ENCODE results near the gene GRAMD4. TPM values are rescaled to one million over a fixed set of nuclear protein-coding genes. Genes with fewer than 3 reads are reported as not detected.

GRAMD4 gene
- total RNA-seq, 2 donors from 2014 or later = 33.8 to 42.4 TPM

DNA sequence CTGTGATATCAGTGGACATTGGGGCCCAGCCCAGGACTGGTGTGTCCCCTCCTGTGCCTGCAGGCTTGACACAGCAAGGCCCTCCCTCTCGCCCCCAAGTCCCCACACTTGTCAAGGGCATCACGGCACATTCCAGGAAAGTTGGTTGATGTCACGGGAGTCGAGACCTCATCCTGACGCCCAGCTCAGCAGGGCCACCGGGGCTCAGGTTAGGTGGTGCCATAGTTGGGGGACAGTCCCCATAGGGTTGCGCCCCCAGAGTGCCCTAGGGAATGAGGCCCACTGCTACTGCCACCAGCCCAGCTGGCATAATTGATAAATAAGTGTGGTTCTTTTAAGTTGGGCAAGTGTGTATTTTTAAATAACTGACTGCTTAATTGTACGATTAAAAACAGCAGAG is 28.3 kb upstream of the GRAMD4 start:
- peak overlapping the region; percentile 40 to 67 for H3K27ac Mint-ChIP-seq
- ATAC-seq (no peak), DNase-seq (ENCODE audit: low spot score in 2 of 2) (no peak)
- no peaks in the 10 kb centered on the region for H3K9me3 Mint-ChIP-seq
- H3K36me3 Mint-ChIP-seq = no peaks in the 10 kb centered on the region

DNA sequence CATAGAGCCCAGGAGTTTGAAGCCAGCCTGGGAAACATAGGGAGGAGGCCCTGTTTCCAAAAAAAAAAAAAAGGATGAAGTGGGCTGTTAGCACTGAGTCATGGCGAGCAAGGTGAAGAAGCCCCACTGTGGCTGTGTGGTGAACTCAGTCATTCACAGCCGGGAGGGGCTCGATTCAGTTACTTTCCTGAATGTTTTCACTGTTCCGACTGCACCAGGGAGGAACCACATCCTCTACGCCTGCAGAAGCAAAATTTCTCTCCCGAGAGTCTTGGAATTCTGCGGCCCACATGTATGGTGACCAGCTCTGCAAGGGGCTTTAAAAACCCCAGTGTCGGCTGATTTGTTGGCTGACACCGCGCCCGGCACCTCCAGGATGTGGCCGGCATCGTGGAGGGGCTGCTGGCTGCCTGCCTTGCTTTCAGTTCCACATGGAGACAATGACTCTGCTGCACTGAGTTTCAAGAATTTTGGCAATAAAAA is 27.8 kb upstream of the GRAMD4 start:
- peak; percentile 84 to 86 for ATAC-seq
- H3K9me3 Mint-ChIP-seq = no peaks in the 10 kb centered on the region
- H3K36me3 Mint-ChIP-seq = no peaks in the 10 kb centered on the region
- H3K27ac Mint-ChIP-seq = peak overlapping the region; percentile 67 to 74
- peak; percentile 46 to 77 for DNase-seq (ENCODE audit: low spot score in 2 of 2)

DNA sequence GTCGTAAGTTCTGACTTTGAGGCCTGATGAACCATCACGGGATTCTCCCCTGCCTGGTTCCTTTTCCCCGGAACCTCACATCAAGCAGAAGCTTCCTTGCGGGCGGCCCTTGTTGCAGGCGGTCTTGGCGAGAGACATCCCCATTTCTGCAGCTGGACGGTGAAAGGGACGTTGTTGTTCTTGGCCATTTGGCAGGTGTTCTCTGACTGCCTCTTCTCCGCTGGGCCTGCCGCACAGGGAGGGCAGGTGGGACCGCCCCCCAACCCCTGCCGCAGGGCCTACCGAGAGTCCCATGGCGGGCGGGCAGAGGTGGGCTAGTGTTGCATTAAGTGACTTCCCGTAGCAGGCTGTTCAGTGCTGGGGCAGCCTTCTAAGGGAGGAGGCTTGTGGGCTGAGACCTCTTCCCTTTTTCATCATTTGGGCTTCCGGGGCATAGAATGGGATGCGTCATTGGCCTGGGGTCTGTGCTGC is 26.9 kb upstream of the GRAMD4 start:
- no peak for DNase-seq (ENCODE audit: low spot score in 2 of 2)

DNA sequence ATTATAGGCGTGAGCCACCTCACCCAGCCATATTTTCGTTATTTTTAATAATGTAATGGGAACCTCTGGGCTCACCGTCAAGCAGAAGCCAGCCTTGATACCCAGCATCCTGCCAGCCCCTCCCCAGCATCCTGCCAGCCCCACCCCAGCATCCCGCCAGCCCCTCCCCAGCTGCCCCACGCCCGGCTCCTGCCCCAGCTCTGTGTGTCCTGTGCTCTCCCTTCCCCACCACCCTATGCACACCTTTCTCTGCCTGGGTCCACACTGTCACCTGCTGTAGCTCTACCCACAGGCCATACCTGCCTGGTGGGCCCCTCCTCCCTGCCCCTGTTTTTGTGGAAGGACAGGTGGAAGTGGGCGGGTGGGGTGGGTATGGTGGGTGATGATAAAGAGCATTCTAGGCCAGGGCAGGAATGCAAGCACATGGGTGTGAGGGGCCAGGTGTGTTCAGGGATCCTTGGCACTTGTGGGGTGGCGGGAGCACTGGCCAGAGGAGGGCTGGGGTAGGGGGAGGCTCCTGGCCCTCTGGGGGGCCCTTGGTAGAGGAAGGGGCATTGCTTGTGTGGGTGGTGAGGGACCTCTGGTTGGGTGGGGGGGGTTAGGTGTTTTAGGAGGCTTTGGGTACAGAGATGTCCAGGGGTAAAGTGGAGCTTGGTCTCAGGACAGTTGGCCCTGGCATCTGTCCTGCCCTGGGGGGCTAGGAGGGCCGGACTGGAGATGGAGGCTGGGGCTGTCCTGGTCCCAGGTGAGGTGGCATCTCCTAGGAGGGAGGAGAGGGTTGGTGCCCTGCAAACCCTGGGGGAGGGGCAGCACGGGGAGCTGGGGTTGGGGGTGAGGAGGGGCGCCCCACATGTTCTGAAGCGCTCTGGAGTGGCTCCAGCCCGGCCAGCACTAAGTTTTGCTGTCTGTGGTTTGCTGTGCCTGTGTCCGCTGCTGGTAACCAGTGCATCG is 25.9 kb upstream of the GRAMD4 start:
- Mint-ChIP-seq H3K9me3 (no peaks in the 10 kb centered on the region), H3K36me3 (no peaks in the 10 kb centered on the region), H3K27ac (no peak overlapping the region)
- DNase-seq (ENCODE audit: low spot score in 2 of 2) (no peak), ATAC-seq (no peak)

More for the DNA sequence above, 26.9 kb upstream of the GRAMD4 start:
- peak in 1 of 2 donors; percentile 14 for ATAC-seq
- peak overlapping the region in 1 of 2 donors; percentile 67 for H3K27ac Mint-ChIP-seq
- no peaks in the 10 kb centered on the region for H3K36me3 Mint-ChIP-seq
- H3K9me3 Mint-ChIP-seq = no peaks in the 10 kb centered on the region

DNA sequence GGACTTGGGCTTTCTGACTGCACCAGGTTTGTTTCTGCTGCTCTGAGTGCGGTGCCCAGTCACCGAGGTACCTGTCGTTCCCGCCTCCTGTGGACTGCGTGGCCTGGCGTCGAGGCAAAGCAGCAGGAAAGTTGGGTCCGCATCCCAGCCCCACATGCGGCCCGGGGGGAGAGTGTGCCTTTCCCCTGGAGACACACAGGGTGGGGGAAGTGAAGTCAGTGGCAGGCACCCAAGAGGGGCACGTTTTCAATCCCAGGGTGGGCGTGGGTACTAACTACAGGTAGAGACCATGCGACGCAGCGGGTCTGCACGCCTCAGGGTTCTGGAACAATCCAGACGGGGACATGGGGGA is 25.3 kb upstream of the GRAMD4 start:
- H3K27ac Mint-ChIP-seq = no peak overlapping the region
- H3K9me3 Mint-ChIP-seq = no peaks in the 10 kb centered on the region
- ATAC-seq (no peak), DNase-seq (ENCODE audit: low spot score in 2 of 2) (no peak)
- no peaks in the 10 kb centered on the region for H3K36me3 Mint-ChIP-seq

DNA sequence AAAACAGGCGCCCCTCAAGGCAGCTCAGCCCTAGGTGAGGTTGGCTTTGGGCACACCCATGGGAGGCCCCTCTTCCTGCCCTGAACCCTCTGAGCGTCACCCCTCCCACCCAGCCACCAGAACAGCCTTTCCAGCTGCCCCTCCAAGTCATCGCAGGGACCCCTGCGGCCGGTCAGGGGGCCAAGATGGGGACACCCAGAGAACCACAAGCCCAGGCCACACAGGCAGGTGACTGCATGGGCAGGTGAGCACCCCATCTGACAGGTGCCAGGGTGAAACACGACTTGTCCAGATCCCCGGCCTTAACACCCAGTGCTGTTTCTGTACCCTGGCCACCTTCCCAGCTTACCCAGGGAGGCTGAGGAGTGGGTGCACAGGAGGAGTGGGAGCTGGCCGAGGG is 24.6 kb upstream of the GRAMD4 start:
- no peak overlapping the region for H3K27ac Mint-ChIP-seq
- no peak for ATAC-seq

DNA sequence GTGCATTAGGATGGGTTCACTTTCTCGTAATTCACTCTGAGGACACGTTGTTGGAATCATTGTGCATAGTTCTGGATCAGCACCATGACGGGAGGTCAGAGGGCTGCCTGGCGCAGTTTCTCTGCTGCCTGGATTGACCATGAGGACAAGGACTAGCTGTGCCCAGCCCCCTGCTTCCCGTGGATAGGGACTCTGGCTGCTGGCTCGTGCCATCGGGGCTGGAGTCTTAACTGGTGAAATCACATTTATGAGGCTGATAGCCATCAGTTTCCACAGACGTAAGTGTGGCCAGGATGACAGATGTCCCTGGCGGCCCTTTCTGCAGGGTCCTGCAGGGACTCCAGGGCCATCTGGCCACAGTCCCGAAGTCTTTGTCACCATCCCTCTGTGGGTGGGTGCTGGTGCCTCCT is 24.1 kb upstream of the GRAMD4 start:
- H3K36me3 Mint-ChIP-seq = no peaks in the 10 kb centered on the region
- DNase-seq (ENCODE audit: low spot score in 2 of 2) = no peak
- ATAC-seq = no peak
- no peak overlapping the region for H3K27ac Mint-ChIP-seq
- H3K9me3 Mint-ChIP-seq = no peaks in the 10 kb centered on the region

More for the DNA sequence above, 24.6 kb upstream of the GRAMD4 start:
- DNase-seq (ENCODE audit: low spot score in 2 of 2) = no peak
- H3K36me3 Mint-ChIP-seq = no peaks in the 10 kb centered on the region
- no peaks in the 10 kb centered on the region for H3K9me3 Mint-ChIP-seq

DNA sequence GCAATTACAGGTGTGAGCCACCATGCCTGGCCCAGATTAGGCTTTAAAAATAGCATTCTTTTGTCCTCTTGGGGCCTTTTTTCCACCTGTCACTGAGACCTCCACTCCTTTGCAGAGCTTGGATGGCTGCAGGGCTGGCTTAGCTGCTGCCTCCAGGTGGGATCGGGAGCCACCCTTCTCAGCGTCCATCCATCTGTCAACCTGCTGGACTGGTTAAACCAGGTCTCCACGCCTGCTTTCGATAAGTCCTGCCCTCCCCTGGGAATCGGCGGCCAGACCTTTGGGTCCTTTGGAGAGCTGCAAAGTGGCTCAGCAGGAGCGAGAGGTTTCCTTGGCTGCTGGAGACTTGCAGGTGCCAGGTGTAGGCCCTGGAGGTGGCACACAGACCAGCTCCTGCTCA is 23.4 kb upstream of the GRAMD4 start:
- DNase-seq (ENCODE audit: low spot score in 2 of 2) = no peak
- no peak for ATAC-seq
- Mint-ChIP-seq H3K27ac (no peak overlapping the region), H3K9me3 (no peaks in the 10 kb centered on the region), H3K36me3 (no peaks in the 10 kb centered on the region)

DNA sequence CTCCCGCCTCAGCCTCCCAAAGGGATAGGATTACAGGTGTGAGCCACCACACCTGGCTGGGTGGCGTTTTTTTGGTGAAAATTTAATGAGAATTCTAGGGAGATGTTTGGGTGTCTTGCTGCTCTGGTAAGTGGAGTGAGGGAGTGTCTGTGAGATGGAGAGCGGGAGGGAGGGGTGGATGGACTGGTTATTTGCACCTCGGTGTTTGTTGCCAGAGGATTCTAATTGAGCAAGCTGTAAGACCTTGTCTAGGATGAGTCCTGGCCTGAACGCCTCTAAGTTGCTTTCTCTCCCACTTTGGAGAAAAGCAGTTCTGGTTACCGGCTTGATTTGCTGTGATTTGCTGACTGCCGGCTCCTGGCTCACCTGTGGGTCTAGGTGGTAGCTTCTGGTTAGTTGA is 22.0 kb upstream of the GRAMD4 start:
- H3K9me3 Mint-ChIP-seq = no peaks in the 10 kb centered on the region
- ATAC-seq (no peak), DNase-seq (ENCODE audit: low spot score in 2 of 2) (no peak)
- peak overlapping the region in 1 of 2 donors; percentile 51 for H3K27ac Mint-ChIP-seq
- H3K36me3 Mint-ChIP-seq = no peaks in the 10 kb centered on the region

DNA sequence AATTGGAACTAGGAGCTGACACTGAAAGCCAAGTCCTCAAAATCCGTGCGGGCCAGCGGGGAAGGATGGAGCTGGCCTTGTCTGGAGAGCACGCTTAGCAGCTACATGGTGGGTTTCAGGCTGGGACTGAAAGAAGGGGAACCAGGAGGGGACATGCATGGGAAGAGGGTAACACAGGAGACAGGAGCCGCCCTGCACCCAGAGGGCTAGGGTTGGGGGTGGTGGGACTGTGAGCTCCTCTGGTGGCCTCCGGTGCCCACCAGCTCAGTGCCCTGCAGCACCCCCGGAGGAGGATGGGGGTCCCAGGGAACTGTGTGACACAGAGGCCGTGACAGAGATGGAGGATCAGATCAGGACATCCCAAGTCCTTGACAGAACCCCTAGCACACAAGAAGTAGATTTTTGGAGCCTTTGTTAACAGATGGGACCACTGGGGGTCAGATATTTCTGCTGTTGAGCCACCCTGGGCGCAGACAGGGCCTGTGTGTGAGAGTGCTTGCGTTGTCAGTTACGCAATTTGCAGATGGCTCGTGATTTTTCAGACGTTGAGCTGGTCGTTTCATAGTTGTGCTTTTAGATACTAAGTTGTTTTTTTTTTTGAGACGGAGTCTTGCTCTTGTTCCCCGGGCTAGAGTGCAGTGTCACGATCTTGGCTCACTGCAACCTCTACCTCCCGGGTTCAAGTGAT is 21.3 kb upstream of the GRAMD4 start:
- H3K27ac Mint-ChIP-seq = no peak overlapping the region
- ATAC-seq (no peak), DNase-seq (ENCODE audit: low spot score in 2 of 2) (no peak)
- H3K36me3 Mint-ChIP-seq = peaks cover 3% of the 10 kb centered on the region in 2 donors
- no peaks in the 10 kb centered on the region for H3K9me3 Mint-ChIP-seq

DNA sequence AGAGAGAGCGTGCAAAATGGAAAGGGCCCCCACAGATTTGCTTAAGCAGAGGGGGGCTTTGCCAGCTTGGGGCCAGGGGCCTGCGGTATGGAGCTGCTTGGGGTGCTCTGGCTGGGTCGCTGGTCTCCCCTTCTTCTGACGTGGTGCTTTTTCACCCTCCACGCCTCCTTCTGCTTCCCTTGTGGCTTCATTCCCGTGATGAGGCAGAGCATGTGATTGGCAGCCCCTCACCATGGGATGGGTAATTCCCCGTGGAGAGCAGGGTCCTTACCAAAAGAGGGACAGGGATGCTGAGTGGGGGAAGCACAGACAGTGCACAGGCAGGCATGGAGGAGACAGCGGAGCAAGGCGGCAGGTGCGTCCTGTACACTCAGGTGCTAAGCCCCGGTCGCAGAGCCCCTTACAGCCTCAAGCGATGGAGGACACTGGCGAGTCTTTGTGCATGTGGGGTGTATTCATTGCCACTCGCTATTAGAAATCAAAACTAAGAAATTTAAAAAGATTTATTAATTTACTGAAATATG is 19.9 kb upstream of the GRAMD4 start:
- H3K27ac Mint-ChIP-seq = no peak overlapping the region
- H3K9me3 Mint-ChIP-seq = peaks cover 1 to 2% of the 10 kb centered on the region in 2 donors
- DNase-seq (ENCODE audit: low spot score in 2 of 2) = no peak
- H3K36me3 Mint-ChIP-seq = peaks cover 6 to 8% of the 10 kb centered on the region in 2 donors
- no peak for ATAC-seq

DNA sequence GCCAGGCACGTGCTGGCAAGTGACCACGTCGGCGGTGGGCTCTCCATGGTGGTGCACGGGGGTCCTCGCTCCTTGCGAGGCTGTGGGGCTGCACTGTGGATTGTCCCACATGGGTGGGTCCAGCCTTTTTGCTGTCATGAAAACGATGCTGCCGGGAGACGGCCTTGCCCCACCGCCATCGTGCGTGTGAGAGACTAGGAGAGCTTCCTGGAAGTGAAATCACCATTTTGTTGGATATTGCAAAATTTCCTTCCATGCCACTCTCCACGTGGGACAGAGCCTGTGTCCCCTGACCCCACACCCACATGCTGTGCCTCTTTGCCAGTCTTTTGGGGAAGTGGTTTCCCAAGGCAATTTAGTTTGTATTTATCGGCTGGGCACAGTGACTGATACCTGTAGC is 18.2 kb upstream of the GRAMD4 start:
- Mint-ChIP-seq H3K9me3 (peaks cover 3 to 4% of the 10 kb centered on the region in 2 donors), H3K36me3 (peaks cover 6 to 9% of the 10 kb centered on the region in 2 donors), H3K27ac (no peak overlapping the region)
- ATAC-seq (no peak), DNase-seq (ENCODE audit: low spot score in 2 of 2) (no peak)

DNA sequence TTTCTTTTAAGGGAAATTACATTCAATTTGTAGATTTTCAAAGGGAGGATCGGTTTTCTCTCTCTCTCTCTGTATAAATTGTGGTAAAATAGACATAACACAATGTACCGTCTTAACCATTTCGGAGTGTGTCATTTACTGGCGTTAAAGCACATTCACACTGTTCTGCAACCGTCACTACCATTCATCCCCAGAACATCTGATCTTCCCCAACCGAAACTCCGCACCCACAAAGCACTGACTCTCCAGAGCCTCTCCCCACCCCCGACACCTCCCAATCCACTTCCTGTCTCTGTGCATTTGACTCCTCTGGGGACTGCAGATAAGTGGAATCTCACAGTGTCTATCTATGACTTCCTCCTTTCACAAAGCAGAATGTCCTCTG is 15.9 kb upstream of the GRAMD4 start:
- peak; percentile 70 to 85 for DNase-seq (ENCODE audit: low spot score in 2 of 2)
- Mint-ChIP-seq H3K9me3 (peaks cover 3 to 4% of the 10 kb centered on the region in 2 donors), H3K27ac (peak overlapping the region; percentile 93 to 95), H3K36me3 (peaks cover 6 to 9% of the 10 kb centered on the region in 2 donors)
- peak; percentile 99 to 100 for ATAC-seq

DNA sequence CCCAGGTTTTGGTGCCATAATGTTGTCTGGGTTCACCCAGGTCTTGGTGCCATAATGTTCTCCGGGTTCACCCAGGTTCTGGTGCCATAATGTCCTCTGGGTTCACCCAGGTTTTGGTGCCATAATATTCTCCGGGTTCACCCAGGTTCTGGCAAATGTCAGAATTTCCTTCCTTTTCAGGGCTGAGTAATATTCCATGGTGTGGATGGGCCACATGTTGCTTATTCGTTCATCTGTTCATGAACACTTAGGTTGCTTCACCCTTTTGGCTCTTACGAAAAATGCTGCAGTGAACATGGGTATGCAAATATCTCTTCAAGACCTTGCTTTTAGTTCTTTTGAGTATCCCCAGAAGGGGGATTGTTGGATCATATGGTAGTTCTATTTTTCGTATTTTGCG is 15.1 kb upstream of the GRAMD4 start:
- H3K9me3 Mint-ChIP-seq = peaks cover 3 to 4% of the 10 kb centered on the region in 2 donors
- DNase-seq (ENCODE audit: low spot score in 2 of 2) (no peak), ATAC-seq (no peak)
- H3K36me3 Mint-ChIP-seq = peaks cover 6 to 9% of the 10 kb centered on the region in 2 donors
- no peak overlapping the region for H3K27ac Mint-ChIP-seq

DNA sequence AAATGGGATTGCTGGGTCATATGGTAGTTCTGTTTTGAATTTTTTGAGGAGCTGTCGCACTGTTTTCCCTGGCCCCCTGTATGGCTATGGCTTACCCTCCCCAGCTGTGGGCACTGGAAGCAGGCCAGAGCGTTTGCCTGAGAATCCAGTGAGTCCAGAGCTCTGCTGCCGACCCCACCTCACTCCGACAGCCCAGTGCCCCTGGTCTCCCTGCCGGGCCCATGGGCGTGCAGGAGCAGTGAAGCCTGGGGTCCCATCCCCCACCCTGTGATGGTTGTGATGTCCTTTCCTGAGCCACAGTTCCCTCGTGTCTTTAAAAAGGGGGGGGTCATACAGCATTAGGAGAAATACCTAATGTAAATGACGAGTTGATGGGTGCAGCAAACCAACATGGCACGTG is 13.3 kb upstream of the GRAMD4 start:
- H3K9me3 Mint-ChIP-seq = peaks cover 3 to 4% of the 10 kb centered on the region in 2 donors
- no peak overlapping the region for H3K27ac Mint-ChIP-seq
- DNase-seq (ENCODE audit: low spot score in 2 of 2) = no peak
- H3K36me3 Mint-ChIP-seq = peaks cover 6 to 9% of the 10 kb centered on the region in 2 donors
- ATAC-seq = no peak

DNA sequence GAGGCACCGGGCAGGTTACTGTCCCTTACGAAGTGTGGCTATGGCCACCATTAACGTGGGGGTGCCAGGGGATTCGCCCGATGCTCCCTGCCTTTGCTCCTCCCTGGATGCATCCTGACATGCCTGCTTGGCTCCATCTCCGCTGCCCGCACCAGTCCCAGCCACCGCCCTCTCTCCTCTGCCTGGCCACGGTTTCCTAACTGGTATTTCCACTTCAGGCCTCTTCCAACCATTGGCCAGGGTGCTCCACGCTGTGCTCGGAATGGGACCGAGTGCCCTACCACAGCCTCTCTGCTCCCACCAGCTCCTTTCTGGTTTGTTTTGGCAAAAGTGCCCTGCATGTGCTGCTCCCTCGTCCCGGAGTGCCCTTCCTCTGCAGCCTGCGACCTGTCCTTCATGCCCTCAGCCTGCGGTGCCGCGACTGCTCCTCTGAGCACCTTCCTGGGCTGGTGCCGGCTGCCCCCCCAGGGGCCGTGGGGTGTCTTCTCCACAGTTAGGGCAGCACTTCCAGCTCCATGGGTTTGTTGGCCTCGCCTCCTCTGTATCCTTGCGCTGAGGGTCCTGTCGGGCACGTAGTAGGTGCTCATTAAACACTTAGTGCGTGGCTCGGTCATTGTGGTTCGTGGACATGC is 12.6 kb upstream of the GRAMD4 start:
- H3K9me3 Mint-ChIP-seq = peaks cover 3 to 4% of the 10 kb centered on the region in 2 donors

More for the DNA sequence above, 12.6 kb upstream of the GRAMD4 start:
- DNase-seq (ENCODE audit: low spot score in 2 of 2) (no peak), ATAC-seq (no peak)
- no peak overlapping the region for H3K27ac Mint-ChIP-seq
- peaks cover 6 to 9% of the 10 kb centered on the region in 2 donors for H3K36me3 Mint-ChIP-seq

Measured in activated naive CD4-positive, alpha-beta T cell treated with anti-CD3 and anti-CD28 coated beads, Interleukin-2, amount 50 U/mL, for 72 hours (primary cell).